Measurements from ENCODE around the gene TMEM132E.

The TMEM132E gene

DNA sequence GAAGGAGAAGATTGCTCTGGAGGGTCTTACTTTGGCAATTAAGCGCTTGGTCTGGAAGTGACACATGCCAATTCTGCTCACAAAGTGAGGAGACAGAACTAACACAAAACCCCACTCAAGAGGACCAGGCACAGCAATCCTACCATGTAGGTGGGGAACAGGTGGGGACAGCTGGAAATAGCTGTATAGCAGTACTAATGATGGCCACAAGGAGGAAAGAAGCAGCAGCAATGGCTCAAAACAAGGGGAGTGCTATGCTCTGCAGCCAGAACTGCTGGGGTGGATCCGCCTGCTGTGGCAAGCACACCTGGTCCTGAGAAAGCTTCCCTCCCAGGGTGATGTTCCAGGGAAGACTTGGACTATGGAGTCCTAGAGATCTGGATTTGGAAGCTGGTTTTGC, 17.0 kb upstream of the TMEM132E start:
- no peak overlapping the region for H3K27ac ChIP-seq
- TF ChIP-seq, protein P1, sequence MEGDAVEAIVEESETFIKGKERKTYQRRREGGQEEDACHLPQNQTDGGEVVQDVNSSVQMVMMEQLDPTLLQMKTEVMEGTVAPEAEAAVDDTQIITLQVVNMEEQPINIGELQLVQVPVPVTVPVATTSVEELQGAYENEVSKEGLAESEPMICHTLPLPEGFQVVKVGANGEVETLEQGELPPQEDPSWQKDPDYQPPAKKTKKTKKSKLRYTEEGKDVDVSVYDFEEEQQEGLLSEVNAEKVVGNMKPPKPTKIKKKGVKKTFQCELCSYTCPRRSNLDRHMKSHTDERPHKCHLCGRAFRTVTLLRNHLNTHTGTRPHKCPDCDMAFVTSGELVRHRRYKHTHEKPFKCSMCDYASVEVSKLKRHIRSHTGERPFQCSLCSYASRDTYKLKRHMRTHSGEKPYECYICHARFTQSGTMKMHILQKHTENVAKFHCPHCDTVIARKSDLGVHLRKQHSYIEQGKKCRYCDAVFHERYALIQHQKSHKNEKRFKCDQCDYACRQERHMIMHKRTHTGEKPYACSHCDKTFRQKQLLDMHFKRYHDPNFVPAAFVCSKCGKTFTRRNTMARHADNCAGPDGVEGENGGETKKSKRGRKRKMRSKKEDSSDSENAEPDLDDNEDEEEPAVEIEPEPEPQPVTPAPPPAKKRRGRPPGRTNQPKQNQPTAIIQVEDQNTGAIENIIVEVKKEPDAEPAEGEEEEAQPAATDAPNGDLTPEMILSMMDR (IDR thresholded peaks at IDR 0.05) = no peak
- TF ChIP-seq ZFX (IDR thresholded peaks at IDR 0.05; ENCODE audit: borderline replicate concordance) = no peak

DNA sequence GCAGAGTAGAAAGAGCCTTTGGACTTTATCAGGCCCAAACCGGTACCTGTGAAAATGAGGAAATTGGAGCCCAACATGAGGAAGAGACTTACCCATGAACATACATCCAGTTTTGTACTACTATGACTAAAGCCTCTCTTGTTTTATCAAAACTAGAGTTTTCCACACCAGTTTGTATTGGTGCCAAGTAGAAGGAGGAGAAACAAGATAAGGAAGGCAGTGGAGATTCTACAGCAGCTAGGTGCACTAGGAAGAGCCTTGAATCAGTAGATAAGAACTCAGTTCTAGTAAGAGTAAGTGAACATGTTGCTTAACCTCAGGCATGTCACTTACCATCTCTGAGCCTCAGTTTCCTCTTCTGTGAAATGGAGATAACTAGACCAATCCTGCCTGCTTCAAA, 13.7 kb upstream of the TMEM132E start:
- TF ChIP-seq ZFX (IDR thresholded peaks at IDR 0.05; ENCODE audit: borderline replicate concordance) = no peak
- TF ChIP-seq, protein P1 (IDR thresholded peaks at IDR 0.05) = no peak
- H3K27ac ChIP-seq = no peak overlapping the region

DNA sequence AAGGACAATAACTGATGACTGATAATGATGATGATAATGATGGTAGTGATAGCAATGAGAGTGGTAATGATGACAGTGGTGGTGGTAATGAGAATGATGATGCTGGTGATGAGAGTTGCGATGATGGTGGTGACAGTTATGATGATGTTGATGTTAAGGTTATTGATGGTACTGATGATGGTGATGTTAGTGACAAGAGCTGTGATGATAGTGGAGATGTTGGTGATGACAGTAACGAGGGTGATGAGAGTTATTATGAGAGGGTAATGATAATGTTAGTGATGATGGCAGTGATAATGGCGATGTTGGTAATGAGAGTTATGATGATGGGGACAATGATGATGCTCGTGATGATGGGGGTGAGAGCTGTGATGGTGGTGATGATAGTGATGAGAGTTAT, 13.2 kb upstream of the TMEM132E start:
- H3K27ac ChIP-seq = no peak overlapping the region
- no peak for TF ChIP-seq ZFX (IDR thresholded peaks at IDR 0.05; ENCODE audit: borderline replicate concordance)
- TF ChIP-seq, protein P1 (IDR thresholded peaks at IDR 0.05) = no peak

DNA sequence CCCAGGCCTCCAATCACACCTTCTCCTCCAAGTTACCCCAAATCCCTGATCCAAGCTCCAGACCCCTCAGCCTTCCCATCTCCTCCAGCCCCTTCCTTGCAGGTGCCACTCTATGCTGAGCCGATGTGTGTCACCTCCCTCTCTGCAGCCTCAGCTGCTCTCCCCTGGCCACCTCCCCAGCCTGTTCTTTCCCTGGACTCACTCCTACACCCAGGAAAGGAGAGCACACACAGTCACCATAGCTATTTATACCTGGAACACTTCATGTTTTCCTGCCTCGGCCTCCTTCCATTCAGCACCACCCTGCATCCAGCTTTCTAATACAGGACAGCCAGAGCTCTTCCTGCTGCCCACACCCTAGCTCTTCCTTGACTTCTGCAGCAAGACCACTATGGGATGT, 12.5 kb upstream of the TMEM132E start:
- TF ChIP-seq, protein P1 (IDR thresholded peaks at IDR 0.05) = no peak
- TF ChIP-seq ZFX (IDR thresholded peaks at IDR 0.05; ENCODE audit: borderline replicate concordance) = no peak
- no peak overlapping the region for H3K27ac ChIP-seq

DNA sequence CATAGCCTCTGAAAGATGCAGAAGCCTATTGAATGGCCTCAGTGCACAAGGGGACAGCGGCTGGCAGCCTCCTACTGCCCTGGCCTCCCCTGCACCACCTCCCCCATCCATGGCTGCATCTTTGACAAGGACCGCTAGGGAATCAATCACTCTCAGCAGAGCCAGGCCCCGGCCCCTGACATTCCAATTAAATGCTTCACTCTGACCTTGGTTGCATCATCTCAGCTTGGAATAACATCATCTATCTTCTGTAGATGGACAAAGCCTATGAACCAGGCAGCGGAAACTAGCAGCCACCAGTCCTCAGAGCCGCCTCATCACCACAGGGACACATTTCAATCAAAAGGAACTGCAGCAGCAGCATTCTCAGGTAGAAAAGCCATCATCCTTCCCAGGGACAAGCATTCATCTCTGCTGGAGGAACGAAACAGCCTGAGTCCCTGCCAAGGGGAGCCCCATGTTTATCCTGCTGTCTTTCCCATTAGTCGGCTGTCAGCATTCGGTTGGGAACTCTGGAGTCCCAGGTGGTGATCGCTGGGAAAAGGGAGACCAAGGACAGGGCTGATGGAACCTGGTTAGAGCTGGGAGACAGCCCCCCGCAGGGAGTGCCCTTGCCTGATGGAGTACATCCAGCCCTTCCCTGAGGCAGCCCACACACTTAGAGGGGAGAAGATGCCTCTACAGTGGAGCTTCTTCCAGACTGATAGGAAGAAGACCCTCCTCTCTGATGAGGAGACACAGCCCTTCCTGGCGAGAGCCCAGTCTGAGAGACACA, 11.5 kb upstream of the TMEM132E start:
- H3K27ac ChIP-seq = no peak overlapping the region
- TF ChIP-seq, protein P1 (IDR thresholded peaks at IDR 0.05) = no peak
- no peak for TF ChIP-seq ZFX (IDR thresholded peaks at IDR 0.05; ENCODE audit: borderline replicate concordance)

DNA sequence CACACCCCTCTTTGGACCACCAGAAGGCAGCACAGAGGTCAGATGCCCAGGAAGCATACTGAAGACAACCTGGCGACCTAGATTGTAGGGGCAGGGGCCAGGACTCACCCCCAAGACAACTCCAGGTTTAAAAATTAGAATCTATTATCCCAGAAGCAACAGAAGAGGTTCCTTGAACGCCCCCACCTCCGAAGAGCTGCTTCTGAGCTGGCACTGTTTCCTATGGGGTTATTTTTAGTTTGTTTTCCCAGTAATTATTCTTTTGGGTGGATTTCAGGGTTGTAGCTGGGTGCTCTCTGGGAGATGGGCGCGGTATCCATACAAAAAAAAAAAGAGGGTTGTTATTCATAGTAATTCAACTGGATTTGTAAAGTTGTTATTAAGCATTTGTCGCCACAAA, 10.4 kb upstream of the TMEM132E start:
- no peak overlapping the region for H3K27ac ChIP-seq
- TF ChIP-seq, protein P1 (IDR thresholded peaks at IDR 0.05) = no peak
- no peak for TF ChIP-seq ZFX (IDR thresholded peaks at IDR 0.05; ENCODE audit: borderline replicate concordance)

DNA sequence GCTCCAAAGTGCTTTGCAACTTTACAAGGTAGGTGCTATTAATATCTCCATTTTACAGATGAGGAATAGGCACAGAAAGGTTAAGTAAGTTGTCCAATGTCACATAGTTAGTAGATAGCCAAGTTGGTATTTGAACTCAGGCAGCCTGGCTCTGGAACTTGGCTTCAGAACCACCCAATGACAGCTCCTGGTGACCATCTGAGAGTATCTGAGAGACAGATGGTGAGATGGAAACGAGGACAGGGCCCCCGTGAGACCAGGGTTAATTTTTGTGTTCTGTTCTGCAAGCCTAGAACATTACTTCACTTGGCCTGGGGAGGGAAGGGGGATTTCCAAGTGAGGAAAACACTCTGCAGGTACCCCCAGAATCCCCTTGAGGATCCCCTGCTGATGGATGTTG, 9.8 kb upstream of the TMEM132E start:
- TF ChIP-seq, protein P1 (IDR thresholded peaks at IDR 0.05) = no peak
- TF ChIP-seq ZFX (IDR thresholded peaks at IDR 0.05; ENCODE audit: borderline replicate concordance) = no peak
- no peak overlapping the region for H3K27ac ChIP-seq

All from 22Rv1 (cell line).